ENCODE results near the gene CD28.

CD28 gene

DNA sequence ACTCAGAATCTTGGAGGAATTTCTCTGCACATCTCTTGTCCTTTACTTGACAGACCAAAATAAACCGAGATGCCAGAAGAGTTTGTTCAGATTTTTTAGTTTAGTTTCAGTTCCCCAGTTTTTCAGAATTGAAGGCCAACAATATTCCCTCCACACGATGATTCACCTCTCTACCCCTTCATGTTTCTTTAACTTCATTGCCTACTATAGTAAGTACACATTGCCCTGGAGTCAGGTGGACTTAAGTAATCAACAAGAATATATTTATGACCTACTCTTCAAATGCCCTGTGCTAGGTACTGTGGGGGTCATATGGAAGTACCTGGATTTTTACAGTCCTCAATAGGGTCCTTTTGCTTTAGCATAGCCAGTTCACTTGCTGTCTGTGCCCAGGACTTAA, 81.5 kb downstream of the CD28 start:
- H3K27me3 Mint-ChIP-seq (ENCODE audit: low read depth, poor library complexity) = peaks cover 7% of the 10 kb centered on the region
- H3K36me3 Mint-ChIP-seq (ENCODE audit: low read depth) = peaks cover 8% of the 10 kb centered on the region
- no peak overlapping the region for H3K27ac Mint-ChIP-seq
- TF ChIP-seq, protein P1, sequence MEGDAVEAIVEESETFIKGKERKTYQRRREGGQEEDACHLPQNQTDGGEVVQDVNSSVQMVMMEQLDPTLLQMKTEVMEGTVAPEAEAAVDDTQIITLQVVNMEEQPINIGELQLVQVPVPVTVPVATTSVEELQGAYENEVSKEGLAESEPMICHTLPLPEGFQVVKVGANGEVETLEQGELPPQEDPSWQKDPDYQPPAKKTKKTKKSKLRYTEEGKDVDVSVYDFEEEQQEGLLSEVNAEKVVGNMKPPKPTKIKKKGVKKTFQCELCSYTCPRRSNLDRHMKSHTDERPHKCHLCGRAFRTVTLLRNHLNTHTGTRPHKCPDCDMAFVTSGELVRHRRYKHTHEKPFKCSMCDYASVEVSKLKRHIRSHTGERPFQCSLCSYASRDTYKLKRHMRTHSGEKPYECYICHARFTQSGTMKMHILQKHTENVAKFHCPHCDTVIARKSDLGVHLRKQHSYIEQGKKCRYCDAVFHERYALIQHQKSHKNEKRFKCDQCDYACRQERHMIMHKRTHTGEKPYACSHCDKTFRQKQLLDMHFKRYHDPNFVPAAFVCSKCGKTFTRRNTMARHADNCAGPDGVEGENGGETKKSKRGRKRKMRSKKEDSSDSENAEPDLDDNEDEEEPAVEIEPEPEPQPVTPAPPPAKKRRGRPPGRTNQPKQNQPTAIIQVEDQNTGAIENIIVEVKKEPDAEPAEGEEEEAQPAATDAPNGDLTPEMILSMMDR (IDR thresholded peaks at IDR 0.05) = no peak
- peaks cover 15% of the 10 kb centered on the region for H3K9me3 Mint-ChIP-seq
- no peak for DNase-seq
- no peak overlapping the region for H3K4me3 Mint-ChIP-seq
- peaks cover 24% of the 10 kb centered on the region for H3K4me1 Mint-ChIP-seq

All from nephron progenitor cell (in vitro differentiated cells).